Left ventricle myocardium inferior (tissue), 1 donor: ENCODE data around the gene LAPTM4A. TPM values are rescaled to one million over a fixed set of nuclear protein-coding genes. Genes with fewer than 3 reads are reported as not detected.
"Not testable (repeated sequence)": the region's sequence is repeated elsewhere in the genome, so short reads cannot be mapped to it uniquely, and the experiment has no call there.

Experiments
- DNase-seq: peaks from one replicate; pipeline ENCODE4 v3.0.0-alpha.2; 2020
- H3K27ac ChIP-seq: fragments of 200-600 bp; replicated peaks from 2 replicates; pipeline ENCODE4 v1.8.0; 2021
- H3K27me3 ChIP-seq: fragments of 200-600 bp; 2 replicates; pipeline ENCODE4 v1.8.0; 2021; ENCODE audit warnings: low read depth
- H3K36me3 ChIP-seq: fragments of 200-600 bp; 2 replicates; pipeline ENCODE4 v1.8.0; 2021
- H3K4me1 ChIP-seq: fragments of 200-600 bp; 2 replicates; pipeline ENCODE4 v1.8.0; 2021
- H3K4me3 ChIP-seq: fragments of 200-600 bp; 2 replicates; pipeline ENCODE4 v1.8.0; 2021; ENCODE audit warnings: mild to moderate bottlenecking, moderate library complexity
- H3K9me3 ChIP-seq: fragments of 200-600 bp; replicated peaks from 2 replicates; pipeline ENCODE4 v1.8.0; 2021
- intact Hi-C: fragments of 100-400 bp; cut with micrococcal nuclease; formaldehyde crosslinking; loops from one replicate; pipeline ENCODE4 v1.11.0; 2022
- total RNA-seq: library from RNA; stranded (reverse); fragmentation: NEBNext Ultra II Directional; extraction: Animal tissue kit (Norgen Biotek cat#: 25700); gene quantifications from one replicate; pipeline ENCODE4 v1.2.1, GENCODE V29; 2021
- TF ChIP-seq, protein P1 (sequence below): fragments of 200-600 bp; IDR thresholded peaks from 2 replicates; pipeline ENCODE4 v1.8.0; 2021; ENCODE audit warnings: antibody characterized with exemption, mild to moderate bottlenecking, borderline replicate concordance
- donor health status: DM: no; HTN: yes; CAD: no; lungs with severe emphysema.

The LAPTM4A gene
- total RNA-seq, 1 donor from 2014 or later, result 201 TPM

DNA sequence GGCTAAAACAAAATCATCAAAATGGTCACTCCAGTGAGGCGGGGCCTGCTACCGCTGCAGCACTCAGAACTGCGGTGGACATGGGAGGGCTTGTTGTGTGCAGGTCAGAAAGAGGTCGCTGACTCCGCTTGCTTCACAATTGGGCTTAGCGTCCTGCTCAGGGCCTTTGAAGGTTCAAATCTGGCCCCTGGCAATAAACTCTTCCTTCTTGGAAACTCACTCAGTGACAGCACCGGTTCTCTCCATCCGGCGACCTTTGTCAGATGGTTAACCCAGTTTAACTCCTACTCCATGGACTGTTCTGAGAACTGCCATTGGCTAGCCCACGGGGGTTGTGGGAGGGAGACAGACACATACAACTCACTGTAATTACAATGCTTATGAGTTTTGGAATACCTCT lies 29.0 kb upstream of the LAPTM4A start:
- intact Hi-C loops, result no loop called here
- Histone ChIP-seq H3K9me3 (peaks cover 10% of the 10 kb centered on the region), H3K36me3 (no peaks in the 10 kb centered on the region), H3K4me1 (no peaks in the 10 kb centered on the region), H3K27me3 (no peaks in the 10 kb centered on the region), H3K4me3 (no peak overlapping the region), H3K27ac (no peak overlapping the region)
- TF ChIP-seq, protein P1, sequence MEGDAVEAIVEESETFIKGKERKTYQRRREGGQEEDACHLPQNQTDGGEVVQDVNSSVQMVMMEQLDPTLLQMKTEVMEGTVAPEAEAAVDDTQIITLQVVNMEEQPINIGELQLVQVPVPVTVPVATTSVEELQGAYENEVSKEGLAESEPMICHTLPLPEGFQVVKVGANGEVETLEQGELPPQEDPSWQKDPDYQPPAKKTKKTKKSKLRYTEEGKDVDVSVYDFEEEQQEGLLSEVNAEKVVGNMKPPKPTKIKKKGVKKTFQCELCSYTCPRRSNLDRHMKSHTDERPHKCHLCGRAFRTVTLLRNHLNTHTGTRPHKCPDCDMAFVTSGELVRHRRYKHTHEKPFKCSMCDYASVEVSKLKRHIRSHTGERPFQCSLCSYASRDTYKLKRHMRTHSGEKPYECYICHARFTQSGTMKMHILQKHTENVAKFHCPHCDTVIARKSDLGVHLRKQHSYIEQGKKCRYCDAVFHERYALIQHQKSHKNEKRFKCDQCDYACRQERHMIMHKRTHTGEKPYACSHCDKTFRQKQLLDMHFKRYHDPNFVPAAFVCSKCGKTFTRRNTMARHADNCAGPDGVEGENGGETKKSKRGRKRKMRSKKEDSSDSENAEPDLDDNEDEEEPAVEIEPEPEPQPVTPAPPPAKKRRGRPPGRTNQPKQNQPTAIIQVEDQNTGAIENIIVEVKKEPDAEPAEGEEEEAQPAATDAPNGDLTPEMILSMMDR, result no peak
- no peak for DNase-seq

DNA sequence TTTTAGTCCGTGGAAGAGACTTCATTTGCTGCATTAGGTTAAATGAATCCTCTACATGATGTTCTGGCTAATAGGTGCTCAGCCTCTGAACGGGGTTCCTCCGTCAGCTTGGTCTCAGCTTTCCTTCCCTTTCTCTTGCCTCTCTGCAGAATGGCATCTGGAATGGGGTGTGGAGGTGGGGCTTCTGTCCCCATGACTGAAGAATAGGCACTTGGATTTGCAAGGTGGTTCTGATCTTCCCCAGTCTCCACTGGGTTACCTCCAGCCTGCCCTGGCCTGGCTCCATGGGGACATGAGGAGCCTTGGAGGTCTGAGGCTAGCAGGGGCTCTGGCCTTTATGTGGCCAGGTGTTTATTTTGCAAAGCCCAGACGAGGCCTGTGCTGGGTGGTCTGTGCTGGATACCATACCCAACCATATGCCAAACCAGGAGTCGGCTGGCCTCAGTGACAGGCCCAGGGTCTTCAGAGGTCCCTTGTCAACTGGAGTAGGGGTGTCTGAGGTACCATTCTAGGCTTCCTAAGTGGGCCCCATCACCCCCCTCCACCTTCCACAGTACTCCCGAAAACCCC lies 28.2 kb upstream of the LAPTM4A start:
- intact Hi-C loops, result no loop called here
- TF ChIP-seq, protein P1, result no peak
- H3K4me3 ChIP-seq, result no peak overlapping the region
- peaks cover 10% of the 10 kb centered on the region for H3K9me3 ChIP-seq
- H3K27ac ChIP-seq, result no peak overlapping the region
- H3K36me3 ChIP-seq, result no peaks in the 10 kb centered on the region
- no peak for DNase-seq
- no peaks in the 10 kb centered on the region for H3K27me3 ChIP-seq
- H3K4me1 ChIP-seq, result peaks cover 5% of the 10 kb centered on the region

DNA sequence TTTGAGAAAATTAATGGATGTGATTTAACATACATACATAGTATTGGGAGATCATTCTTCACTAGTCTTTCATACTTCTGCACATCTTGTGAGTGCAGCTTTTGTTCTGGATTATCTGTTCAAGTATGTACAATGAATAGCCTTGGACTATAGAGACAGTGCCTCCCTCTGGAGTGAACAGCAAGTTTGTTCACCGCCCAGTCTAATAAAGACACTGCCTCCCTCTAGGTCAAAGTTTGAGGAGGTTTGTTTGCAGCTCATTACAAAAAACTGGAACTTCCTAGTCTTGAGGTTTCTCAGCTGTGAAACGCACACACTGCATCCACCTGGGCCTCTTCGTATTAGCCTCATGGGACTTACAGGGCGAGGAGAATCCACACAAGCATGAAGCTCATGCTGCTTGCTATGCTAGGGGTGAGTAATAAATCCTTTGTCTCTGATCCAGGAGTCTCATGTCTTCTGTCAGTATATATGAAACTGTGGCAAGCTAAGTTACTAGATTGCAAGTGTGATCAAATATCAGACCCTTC lies 26.0 kb upstream of the LAPTM4A start:
- peaks cover 10% of the 10 kb centered on the region for H3K9me3 ChIP-seq
- H3K4me3 ChIP-seq, result no peak overlapping the region
- H3K4me1 ChIP-seq, result peaks cover 27% of the 10 kb centered on the region
- H3K27me3 ChIP-seq, result no peaks in the 10 kb centered on the region
- DNase-seq, result no peak
- intact Hi-C loops, result no loop called here
- H3K27ac ChIP-seq, result no peak overlapping the region
- TF ChIP-seq, protein P1, result no peak
- H3K36me3 ChIP-seq, result no peaks in the 10 kb centered on the region

DNA sequence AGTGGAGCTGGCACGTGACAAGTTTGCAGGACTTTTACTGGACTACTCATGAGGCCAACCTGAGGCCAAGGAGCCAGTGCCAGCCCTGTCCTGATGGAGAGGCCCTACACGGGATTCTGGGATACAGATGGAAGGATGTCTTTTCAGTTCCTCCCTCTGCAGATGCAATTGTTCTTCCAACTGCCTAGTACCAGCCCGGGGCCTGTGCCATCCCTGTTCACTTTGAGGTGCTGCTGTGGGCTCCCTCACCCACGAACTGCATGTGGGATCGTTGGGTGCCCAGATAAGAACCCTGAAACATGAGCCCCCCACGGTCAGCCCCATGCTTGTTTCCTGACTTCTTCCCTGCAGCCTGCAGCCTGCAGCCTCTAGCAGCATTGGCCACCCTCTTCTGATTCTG lies 25.3 kb upstream of the LAPTM4A start:
- Histone ChIP-seq H3K4me1 (peaks cover 34% of the 10 kb centered on the region), H3K4me3 (no peak overlapping the region), H3K27ac (no peak overlapping the region), H3K9me3 (peaks cover 10% of the 10 kb centered on the region), H3K36me3 (no peaks in the 10 kb centered on the region), H3K27me3 (no peaks in the 10 kb centered on the region)
- no peak for DNase-seq
- intact Hi-C loops, result no loop called here
- TF ChIP-seq, protein P1, result no peak

DNA sequence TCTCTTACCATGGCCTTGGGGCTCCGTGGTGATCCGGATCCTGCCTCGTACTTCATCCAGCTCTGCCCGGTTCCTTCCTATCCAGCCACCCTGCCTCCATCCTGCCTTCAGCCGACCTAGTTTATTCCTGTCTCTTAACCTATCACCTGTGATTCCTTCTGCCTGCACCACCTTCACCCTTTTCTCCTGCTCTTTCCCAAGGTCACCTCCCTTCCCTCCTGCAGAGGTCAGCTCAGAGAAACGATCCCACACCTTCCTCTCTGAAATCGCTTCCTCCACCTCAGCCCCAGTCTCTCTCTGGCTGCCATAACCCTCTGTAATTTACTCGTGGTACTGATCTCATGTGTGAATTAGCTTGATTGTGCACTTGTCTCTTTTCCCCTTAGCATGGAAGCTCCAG lies 23.5 kb upstream of the LAPTM4A start:
- Histone ChIP-seq H3K9me3 (peaks cover 10% of the 10 kb centered on the region), H3K4me1 (peaks cover 48% of the 10 kb centered on the region), H3K27ac (peak overlapping the region; percentile 92), H3K27me3 (no peaks in the 10 kb centered on the region), H3K36me3 (no peaks in the 10 kb centered on the region), H3K4me3 (no peak overlapping the region)
- DNase-seq, result no peak
- TF ChIP-seq, protein P1, result no peak
- intact Hi-C loops, result no loop called here

DNA sequence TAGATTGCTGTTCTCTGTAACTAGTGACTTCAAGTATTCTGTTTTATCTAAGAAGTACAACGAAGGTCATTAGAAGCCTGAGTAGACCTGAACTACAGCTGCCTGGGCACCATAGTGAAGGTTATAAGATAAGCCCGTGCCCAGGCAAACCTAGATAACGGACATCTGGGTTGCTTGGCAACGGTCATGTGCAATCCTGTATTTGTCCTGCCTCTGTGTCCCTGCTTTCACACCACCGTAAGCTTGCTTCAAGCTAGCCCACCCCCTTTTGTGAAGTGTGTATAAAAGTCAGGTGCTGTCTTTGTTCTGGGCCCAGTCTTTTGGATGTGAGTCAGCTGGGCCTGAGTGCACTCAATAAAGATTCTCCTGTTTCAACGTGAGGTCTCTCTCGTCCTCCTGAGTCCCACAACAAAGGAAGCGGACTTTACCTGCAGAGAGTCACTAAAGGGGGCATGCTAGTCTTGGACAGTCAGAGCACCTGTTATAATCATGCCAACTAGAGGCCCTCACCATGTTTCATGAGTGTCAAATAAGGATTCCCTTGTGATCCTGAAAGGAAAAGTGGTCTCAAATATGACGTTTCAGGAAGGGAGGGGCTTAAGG lies 22.7 kb upstream of the LAPTM4A start:
- H3K36me3 ChIP-seq, H3K4me3 ChIP-seq, DNase-seq, H3K27me3 ChIP-seq, intact Hi-C loops: not testable (repeated sequence)
- peaks cover 10% of the 10 kb centered on the region for H3K9me3 ChIP-seq
- H3K4me1 ChIP-seq, result peaks cover 48% of the 10 kb centered on the region
- H3K27ac ChIP-seq, result peak overlapping the region; percentile 92
